Vagina (tissue), 2 donors: ENCODE data around the gene DPYSL5.

ENCODE experiments used
- CTCF ChIP-seq, 3 experiments: fragments of 450-650 bp in 2 of 3; fragments of 200-600 bp in 1 of 3; sonication (generic) in 1 of 3; IDR thresholded peaks; one replicate each; pipeline ENCODE4 v1.5.1; 2017 to 2019; ENCODE audit warnings: antibody characterized with exemption in 3 of 3, mild to moderate bottlenecking in 2 of 3, moderate library complexity in 2 of 3
- POLR2A ChIP-seq, 2 donors: fragments of 450-650 bp; IDR thresholded peaks; one replicate each; pipeline ENCODE4 v1.6.1; 2017; ENCODE audit warnings: antibody characterized with exemption in 2 of 2, mild to moderate bottlenecking in 2 of 2, moderate library complexity in 2 of 2

- no peak for TF ChIP-seq POLR2A (IDR thresholded peaks at IDR 0.05)
- no peak for TF ChIP-seq CTCF (IDR thresholded peaks at IDR 0.05)
Observed at GRCh38 chr2:26941486-26941885, 93.6 kb downstream of the DPYSL5 start.
